Calu3 (cell line): ENCODE measurements around the gene ELMO1. TPM values are rescaled to one million over a fixed set of nuclear protein-coding genes. Genes with fewer than 3 reads are reported as not detected.

Experiments used
- BruUV-seq: library from RNA; stranded (reverse); fragments of 400-500 nt; replicated peaks from 2 replicates; lab custom pipeline; 2021; lab: Mats Ljungman, UMichigan
- CTCF ChIA-PET: fragments of 300-600 bp; sonication (Branson Sonifier 250); formaldehyde crosslinking; loops from one replicate; lab custom pipeline; 2022; ENCODE audit warnings: antibody characterized with exemption; lab: Charles Lee
- DNase-seq: peaks from one replicate; pipeline ENCODE4 v3.0.0; 2022
- H3K27ac Mint-ChIP-seq: one replicate; pipeline ENCODE4 v1.8.0; 2022; ENCODE audit warnings: mixed read lengths; ENCODE audit not compliant: unreplicated experiment
- H3K27me3 Mint-ChIP-seq: one replicate; pipeline ENCODE4 v1.8.0; 2022; ENCODE audit warnings: mixed read lengths; ENCODE audit not compliant: unreplicated experiment
- H3K36me3 Mint-ChIP-seq: one replicate; pipeline ENCODE4 v1.8.0; 2022; ENCODE audit warnings: mild to moderate bottlenecking, moderate library complexity, mixed read lengths; ENCODE audit not compliant: insufficient read depth, unreplicated experiment
- H3K4me1 Mint-ChIP-seq: one replicate; pipeline ENCODE4 v1.8.0; 2022; ENCODE audit warnings: mild to moderate bottlenecking, low read depth, mixed read lengths; ENCODE audit not compliant: unreplicated experiment
- H3K4me3 Mint-ChIP-seq: one replicate; pipeline ENCODE4 v1.8.0; 2022; ENCODE audit warnings: mild to moderate bottlenecking, low read depth, moderate library complexity, mixed read lengths; ENCODE audit not compliant: unreplicated experiment
- H3K9me3 Mint-ChIP-seq: one replicate; pipeline ENCODE4 v1.8.0; 2022; ENCODE audit warnings: low read depth, mixed read lengths; ENCODE audit not compliant: unreplicated experiment
- CTCF ChIP-seq: fragments of 200-600 bp; IDR thresholded peaks from one replicate; pipeline ENCODE4 v1.8.0; 2022; ENCODE audit warnings: antibody characterized with exemption; ENCODE audit not compliant: unreplicated experiment
- intact Hi-C: fragments of 100-400 bp; cut with micrococcal nuclease; formaldehyde crosslinking; loops from one replicate; pipeline ENCODE4 v1.10.0; 2022; ENCODE audit not compliant: unreplicated experiment
- total RNA-seq: library from RNA; stranded (reverse); gene quantifications from 2 replicates; pipeline ENCODE4 v1.2.3, GENCODE V29; 2022

Gene ELMO1
- total RNA-seq, 1 experiment from 2014 or later, result not detected

GRCh38 chr7:37149051-37149772, 299.5 kb downstream of the ELMO1 start:
- intact Hi-C loops, result no loop called here
- Mint-ChIP-seq H3K4me3 (no peak overlapping the region), H3K9me3 (peaks cover 6% of the 10 kb centered on the region), H3K27me3 (no peaks in the 10 kb centered on the region), H3K4me1 (no peaks in the 10 kb centered on the region), H3K27ac (no peak overlapping the region), H3K36me3 (no peaks in the 10 kb centered on the region)
- TF ChIP-seq CTCF, result no peak
- DNase-seq, result no peak
- CTCF ChIA-PET, result no interaction called here
- no TSS peak for BruUV-seq

- no peaks in the 10 kb centered on the region for H3K36me3 Mint-ChIP-seq
- H3K4me1 Mint-ChIP-seq, result no peaks in the 10 kb centered on the region
- no TSS peak for BruUV-seq
- H3K4me3 Mint-ChIP-seq, result no peak overlapping the region
- H3K27ac Mint-ChIP-seq, result no peak overlapping the region
- CTCF ChIA-PET, result interaction anchor here (0.6 kb wide), 1 partner anchor 384 kb away, joined by 3 read pairs; no protein-coding TSS in a partner anchor
- intact Hi-C loops, result no loop called here
- no peak for TF ChIP-seq CTCF
- H3K27me3 Mint-ChIP-seq, result no peaks in the 10 kb centered on the region
- peaks cover 5% of the 10 kb centered on the region for H3K9me3 Mint-ChIP-seq
- no peak for DNase-seq
Observed at GRCh38 chr7:37145682-37146081, 303.0 kb downstream of the ELMO1 start.

GRCh38 chr7:37144423-37144822, 304.2 kb downstream of the ELMO1 start:
- H3K36me3 Mint-ChIP-seq, result no peaks in the 10 kb centered on the region
- no peak for DNase-seq
- CTCF ChIA-PET, result no interaction called here
- intact Hi-C loops, result no loop called here
- H3K27me3 Mint-ChIP-seq, result no peaks in the 10 kb centered on the region
- no peak overlapping the region for H3K27ac Mint-ChIP-seq
- H3K4me3 Mint-ChIP-seq, result no peak overlapping the region
- no peaks in the 10 kb centered on the region for H3K4me1 Mint-ChIP-seq
- H3K9me3 Mint-ChIP-seq, result peaks cover 11% of the 10 kb centered on the region
- BruUV-seq, result no TSS peak
- TF ChIP-seq CTCF, result no peak

GRCh38 chr7:37142958-37143357, 305.7 kb downstream of the ELMO1 start:
- no TSS peak for BruUV-seq
- no peak for TF ChIP-seq CTCF
- Mint-ChIP-seq H3K27me3 (no peaks in the 10 kb centered on the region), H3K4me3 (no peak overlapping the region), H3K36me3 (no peaks in the 10 kb centered on the region), H3K27ac (no peak overlapping the region), H3K9me3 (peaks cover 13% of the 10 kb centered on the region), H3K4me1 (no peaks in the 10 kb centered on the region)
- intact Hi-C loops, result no loop called here
- CTCF ChIA-PET, result interaction anchor here (0.7 kb wide), 1 partner anchor 8 kb away, joined by 4 read pairs; no protein-coding TSS in a partner anchor
- DNase-seq, result no peak
